SK-N-SH (cell line): Measurements from ENCODE around the gene PRKN. TPM values are rescaled to one million over a fixed set of nuclear protein-coding genes. Genes with fewer than 3 reads are reported as not detected.

Experiments
- CTCF ChIA-PET: fragments of 300-600, 350-600 bp; formaldehyde crosslinking; extraction: SDS; loops from one replicate; lab custom pipeline; 2021; lab: Yijun Ruan, JAX
- POLR2A ChIA-PET: fragments of 350-600 bp; sonication (Branson Sonifier 250); formaldehyde crosslinking; extraction: SDS; loops from one replicate; lab custom pipeline; 2020; ENCODE audit warnings: antibody characterized with exemption, inconsistent platforms; lab: Yijun Ruan, JAX
- DNase-seq: peaks from one replicate; pipeline ENCODE4 v3.0.0; 2012
- H2AFZ ChIP-seq: fragments of 200-600 bp; sonication (generic); 2 replicates; pipeline ENCODE4 v1.8.1; 2016; ENCODE audit warnings: antibody characterized with exemption, mild to moderate bottlenecking, low read depth
- H3F3A ChIP-seq: fragments of 200-600 bp; sonication (generic); replicated peaks from 2 replicates; pipeline ENCODE3; 2016; ENCODE audit warnings: antibody characterized with exemption, mild to moderate bottlenecking; ENCODE audit not compliant: insufficient read depth
- H3K27ac ChIP-seq, 2 experiments: fragments of 200-500 bp in 1 of 2; fragments of 200-600 bp in 1 of 2; sonication (Bioruptor generic) in 1 of 2; sonication (generic), shearing (Covaris generic) in 1 of 2; 2 replicates each; pipeline versions ENCODE4 v1.5.1 to v1.6.1; 2014 to 2016; ENCODE audit warnings: low read depth in 2 of 2, inconsistent platforms in 1 of 2, low read length in 1 of 2, mild to moderate bottlenecking in 1 of 2, mixed read lengths in 1 of 2
- H3K27me3 ChIP-seq: fragments of 200-600 bp; sonication (generic), shearing (Covaris generic); 2 replicates; pipeline ENCODE4 v1.6.1; 2016; ENCODE audit warnings: mixed run types; ENCODE audit not compliant: insufficient read depth
- H3K36me3 ChIP-seq, 2 experiments: fragments of 200-500 bp in 1 of 2; fragments of 200-600 bp in 1 of 2; sonication (Bioruptor generic) in 1 of 2; sonication (generic) in 1 of 2; replicated peaks in 1 of 2; 2 replicates each; pipeline versions ENCODE3 to v1.5.1; 2014 to 2016; ENCODE audit warnings: low read length in 1 of 2, mild to moderate bottlenecking in 1 of 2; ENCODE audit not compliant: insufficient read depth in 2 of 2, control insufficient read depth in 1 of 2
- H3K4me1 ChIP-seq, 2 experiments: fragments of 200-500 bp in 1 of 2; fragments of 200-600 bp in 1 of 2; sonication (Bioruptor generic) in 1 of 2; sonication (generic), shearing (Covaris generic) in 1 of 2; 2 replicates each; pipeline versions ENCODE4 v1.5.1 to v1.6.1; 2014 to 2016; ENCODE audit warnings: low read depth in 1 of 2, low read length in 1 of 2, mixed run types in 1 of 2; ENCODE audit not compliant: insufficient read depth in 2 of 2, control insufficient read depth in 1 of 2
- H3K4me2 ChIP-seq: fragments of 200-600 bp; sonication (generic), shearing (Covaris generic); 2 replicates; pipeline ENCODE4 v1.6.1; 2017; ENCODE audit warnings: mixed run types
- H3K4me3 ChIP-seq, 2 experiments: fragments of 200-500 bp in 1 of 2; fragments of 200-600 bp in 1 of 2; sonication (Bioruptor generic) in 1 of 2; sonication (generic), shearing (Covaris generic) in 1 of 2; 2 replicates each; pipeline versions ENCODE4 v1.5.1 to v1.8.1; 2014 to 2016; ENCODE audit warnings: low read depth in 2 of 2, inconsistent platforms in 1 of 2, low read length in 1 of 2, mild to moderate bottlenecking in 1 of 2, mixed read lengths in 1 of 2, moderate library complexity in 1 of 2
- H3K79me2 ChIP-seq: fragments of 200-600 bp; sonication (generic); 2 replicates; pipeline ENCODE4 v1.8.1; 2017; ENCODE audit warnings: mild to moderate bottlenecking; ENCODE audit not compliant: insufficient read depth
- H3K9ac ChIP-seq: fragments of 200-600 bp; sonication (generic); 2 replicates; pipeline ENCODE4 v1.6.1; 2017; ENCODE audit warnings: mixed run types
- H3K9me2 ChIP-seq: fragments of 200-600 bp; sonication (generic); 2 replicates; pipeline ENCODE4 v1.6.1; 2017; ENCODE audit warnings: mixed run types
- H3K9me3 ChIP-seq: fragments of 200-600 bp; sonication (generic); 2 replicates; pipeline ENCODE4 v1.6.1; 2017; ENCODE audit warnings: mixed run types, mild to moderate bottlenecking, moderate library complexity
- H4K20me1 ChIP-seq: fragments of 200-600 bp; sonication (generic); 2 replicates; pipeline ENCODE4 v1.6.1; 2017; ENCODE audit warnings: mild to moderate bottlenecking, mixed run types; ENCODE audit not compliant: insufficient read depth
- CHD2 ChIP-seq: fragments of 150-350 bp; IDR thresholded peaks from 2 replicates; pipeline ENCODE4 v1.6.1; 2018; ENCODE audit warnings: low read length; ENCODE audit not compliant: partially characterized antibody
- EZH2phosphoT487 ChIP-seq: fragments of 200-600 bp; sonication (generic); IDR thresholded peaks from 2 replicates; pipeline ENCODE4 v1.6.1; 2017; ENCODE audit warnings: low read depth, mixed run types, mild to moderate bottlenecking, antibody characterized with exemption, moderate library complexity, borderline replicate concordance
- FOSL2 ChIP-seq: IDR thresholded peaks from 2 replicates; pipeline ENCODE4 v1.4.0; 2012; ENCODE audit warnings: low read depth, mild to moderate bottlenecking, moderate library complexity, borderline replicate concordance
- FOXJ3 ChIP-seq: sonication (generic); formaldehyde crosslinking; IDR thresholded peaks from 2 replicates; pipeline ENCODE4 v1.5.1; 2020; ENCODE audit warnings: mild to moderate bottlenecking, missing genetic modification reagents
- GATA2 ChIP-seq: sonication (generic); formaldehyde crosslinking; IDR thresholded peaks from 2 replicates; pipeline ENCODE4 v1.5.0; 2020; ENCODE audit warnings: mild to moderate bottlenecking, missing genetic modification reagents
- IRF3 ChIP-seq: fragments of 150-350 bp; IDR thresholded peaks from 2 replicates; pipeline ENCODE4 v1.6.1; 2016; ENCODE audit warnings: mild to moderate bottlenecking, low read depth, low read length
- JUND ChIP-seq: IDR thresholded peaks from 2 replicates; pipeline ENCODE4 v1.4.0; 2012
- MEF2A ChIP-seq: IDR thresholded peaks from 2 replicates; pipeline ENCODE4 v1.4.0; 2012; ENCODE audit warnings: low read depth, borderline replicate concordance
- NFIC ChIP-seq: IDR thresholded peaks from 2 replicates; pipeline ENCODE4 v1.4.0; 2012; ENCODE audit warnings: borderline replicate concordance
- PBX3 ChIP-seq: IDR thresholded peaks from 2 replicates; pipeline ENCODE4; 2012
- RCOR1 ChIP-seq: fragments of 150-350 bp; IDR thresholded peaks from 2 replicates; pipeline ENCODE4 v1.6.1; 2017; ENCODE audit warnings: antibody characterized with exemption, low read length
- RXRA ChIP-seq: IDR thresholded peaks from 2 replicates; pipeline ENCODE4 v1.4.0; 2012; ENCODE audit warnings: low read depth, mild to moderate bottlenecking, borderline replicate concordance
- SMC3 ChIP-seq: IDR thresholded peaks from 2 replicates; pipeline ENCODE4 v1.6.1; 2012; ENCODE audit warnings: low read depth, low read length, improper control_type of control experiment
- TAF1 ChIP-seq: IDR thresholded peaks from 2 replicates; pipeline ENCODE4 v1.6.1; 2012; ENCODE audit warnings: low read depth, mild to moderate bottlenecking, low read length, moderate library complexity, borderline replicate concordance
- TCF12 ChIP-seq: IDR thresholded peaks from 2 replicates; pipeline ENCODE4 v1.4.0; 2012
- WGBS: methylation state at CpG from one replicate; pipeline ENCODE4 v1.1.6; 2017; ENCODE audit warnings: low lambda C conversion rate; 5-methylcytosine and 5-hydroxymethylcytosine counted together
- polyA plus RNA-seq, 3 experiments: library from polyadenylated mRNA; depleted of rRNA; stranded (reverse); fragments of >200 nt; gene quantifications; 2 replicates each; pipeline ENCODE4 v1.2.3, GENCODE V29; 2012
- TF ChIP-seq, protein P1 (sequence below): fragments of 200-600 bp; sonication (generic); IDR thresholded peaks from 2 replicates; pipeline ENCODE4 v1.6.1; 2017; ENCODE audit warnings: antibody characterized with exemption, mild to moderate bottlenecking, moderate library complexity
- TF ChIP-seq, protein P2 (sequence below): IDR thresholded peaks from 2 replicates; pipeline ENCODE4 v1.4.0; 2012; ENCODE audit warnings: low read depth, borderline replicate concordance
- TF ChIP-seq, protein P3 (sequence below): fragments of 150-350 bp; IDR thresholded peaks from 2 replicates; pipeline ENCODE4 v1.6.1; 2017; ENCODE audit warnings: antibody characterized with exemption, low read length, low read depth, borderline replicate concordance
- TF ChIP-seq, protein P4 (sequence below): IDR thresholded peaks from 2 replicates; pipeline ENCODE4 v1.4.0; 2012; ENCODE audit warnings: low read depth

Gene PRKN
- polyA plus RNA-seq, 1 of the 3 experiments (the other 2 are of a cell fraction): 0.76 TPM

GRCh38 chr6:162441991-162442390 lies 285.6 kb downstream of the PRKN start:
- Histone ChIP-seq H3K9me2 (no peaks in the 10 kb centered on the region), H3K4me3 (no peak overlapping the region; a peak in 1 of 4 replicates), H3K9ac (no peak overlapping the region), H3K9me3 (no peaks in the 10 kb centered on the region), H3K36me3 (no peaks in the 10 kb centered on the region), H4K20me1 (no peaks in the 10 kb centered on the region), H3F3A (no peaks in the 10 kb centered on the region), H3K27me3 (no peaks in the 10 kb centered on the region), H2AFZ (no peak overlapping the region), H3K4me2 (no peak overlapping the region), H3K27ac (no peak overlapping the region), H3K4me1 (no peaks in the 10 kb centered on the region), H3K79me2 (no peaks in the 10 kb centered on the region)
- CTCF ChIA-PET: interaction anchor here (0.6 to 1.5 kb wide), 3 partner anchors 21 to 40 kb away, joined by 3 to 4 read pairs (median 3); no protein-coding TSS in a partner anchor
- WGBS: 57% methylated on average over 5 of the region's 5 CpGs
- POLR2A ChIA-PET: no interaction called here
- no peak for DNase-seq
- no peak for TF ChIP-seq JUND
- TF ChIP-seq TCF12: no peak
- TF ChIP-seq, protein P1, sequence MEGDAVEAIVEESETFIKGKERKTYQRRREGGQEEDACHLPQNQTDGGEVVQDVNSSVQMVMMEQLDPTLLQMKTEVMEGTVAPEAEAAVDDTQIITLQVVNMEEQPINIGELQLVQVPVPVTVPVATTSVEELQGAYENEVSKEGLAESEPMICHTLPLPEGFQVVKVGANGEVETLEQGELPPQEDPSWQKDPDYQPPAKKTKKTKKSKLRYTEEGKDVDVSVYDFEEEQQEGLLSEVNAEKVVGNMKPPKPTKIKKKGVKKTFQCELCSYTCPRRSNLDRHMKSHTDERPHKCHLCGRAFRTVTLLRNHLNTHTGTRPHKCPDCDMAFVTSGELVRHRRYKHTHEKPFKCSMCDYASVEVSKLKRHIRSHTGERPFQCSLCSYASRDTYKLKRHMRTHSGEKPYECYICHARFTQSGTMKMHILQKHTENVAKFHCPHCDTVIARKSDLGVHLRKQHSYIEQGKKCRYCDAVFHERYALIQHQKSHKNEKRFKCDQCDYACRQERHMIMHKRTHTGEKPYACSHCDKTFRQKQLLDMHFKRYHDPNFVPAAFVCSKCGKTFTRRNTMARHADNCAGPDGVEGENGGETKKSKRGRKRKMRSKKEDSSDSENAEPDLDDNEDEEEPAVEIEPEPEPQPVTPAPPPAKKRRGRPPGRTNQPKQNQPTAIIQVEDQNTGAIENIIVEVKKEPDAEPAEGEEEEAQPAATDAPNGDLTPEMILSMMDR: no peak
- TF ChIP-seq EZH2phosphoT487: no peak
- TF ChIP-seq IRF3: no peak
- no peak for TF ChIP-seq CHD2
- no peak for TF ChIP-seq FOXJ3
- TF ChIP-seq, protein P2, sequence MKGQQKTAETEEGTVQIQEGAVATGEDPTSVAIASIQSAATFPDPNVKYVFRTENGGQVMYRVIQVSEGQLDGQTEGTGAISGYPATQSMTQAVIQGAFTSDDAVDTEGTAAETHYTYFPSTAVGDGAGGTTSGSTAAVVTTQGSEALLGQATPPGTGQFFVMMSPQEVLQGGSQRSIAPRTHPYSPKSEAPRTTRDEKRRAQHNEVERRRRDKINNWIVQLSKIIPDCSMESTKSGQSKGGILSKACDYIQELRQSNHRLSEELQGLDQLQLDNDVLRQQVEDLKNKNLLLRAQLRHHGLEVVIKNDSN: no peak
- no peak for TF ChIP-seq SMC3
- TF ChIP-seq FOSL2: no peak
- TF ChIP-seq TAF1: no peak
- no peak for TF ChIP-seq RCOR1
- no peak for TF ChIP-seq MEF2A
- no peak for TF ChIP-seq NFIC
- no peak for TF ChIP-seq RXRA
- no peak for TF ChIP-seq PBX3
- TF ChIP-seq, protein P3, sequence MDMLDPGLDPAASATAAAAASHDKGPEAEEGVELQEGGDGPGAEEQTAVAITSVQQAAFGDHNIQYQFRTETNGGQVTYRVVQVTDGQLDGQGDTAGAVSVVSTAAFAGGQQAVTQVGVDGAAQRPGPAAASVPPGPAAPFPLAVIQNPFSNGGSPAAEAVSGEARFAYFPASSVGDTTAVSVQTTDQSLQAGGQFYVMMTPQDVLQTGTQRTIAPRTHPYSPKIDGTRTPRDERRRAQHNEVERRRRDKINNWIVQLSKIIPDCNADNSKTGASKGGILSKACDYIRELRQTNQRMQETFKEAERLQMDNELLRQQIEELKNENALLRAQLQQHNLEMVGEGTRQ: no peak
- TF ChIP-seq, protein P4, sequence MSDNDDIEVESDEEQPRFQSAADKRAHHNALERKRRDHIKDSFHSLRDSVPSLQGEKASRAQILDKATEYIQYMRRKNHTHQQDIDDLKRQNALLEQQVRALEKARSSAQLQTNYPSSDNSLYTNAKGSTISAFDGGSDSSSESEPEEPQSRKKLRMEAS: no peak
- no peak for TF ChIP-seq GATA2 (CRISPR knock-in tag)
